ENCODE measurements around the gene NFKBIB.
A peak's percentile ranks its signal among the peaks of the same experiment; 100 is the strongest.

The NFKBIB gene

GRCh38 chr19:38899447-38900201 is at the start of gene NFKBIB, which contains the start of gene SIRT2:
NFKBIB (plus strand) TSS chr19:38899969; CDS start chr19:38900033, 64 bp downstream.
SIRT2 (minus strand) TSS chr19:38899618; CDS start chr19:38899521, 97 bp downstream.
- Histone ChIP-seq H3K4me2 (ENCODE audit: low read length) (peak within 1 kb of the TSS; percentile 100), H3K27ac (ENCODE audit: low read length) (peak within 1 kb of the TSS; percentile 47), H3K4me3 (ENCODE audit: low read length) (peak within 1 kb of the TSS; percentile 89), H4K20me1 (ENCODE audit: insufficient read depth, low read length) (no peaks in the 10 kb centered on the region), H3K9me3 (ENCODE audit: insufficient read depth, low read length) (no peaks in the 10 kb centered on the region), H3K9ac (ENCODE audit: low read length) (peak within 1 kb of the TSS; percentile 87), H3K4me1 (ENCODE audit: low read length) (peaks cover 13% of the 10 kb centered on the region), H3K36me3 (replicated peaks; ENCODE audit: low read depth, low read length) (peaks cover 12% of the 10 kb centered on the region), H2AFZ (ENCODE audit: low read depth, low read length) (peak within 1 kb of the TSS; percentile 78), H3K79me2 (ENCODE audit: low read length) (peaks cover 37% of the 10 kb centered on the region), H3K27me3 (ENCODE audit: low read depth, low read length) (no peaks in the 10 kb centered on the region)
- TF ChIP-seq EZH2phosphoT487 (IDR thresholded peaks at IDR 0.05; ENCODE audit: low read depth) (no peak), CTCF (IDR thresholded peaks at IDR 0.05; ENCODE audit: low read depth, low read length) (no peak)

GRCh38 chr19:38850436-38850975 is 49.3 kb upstream of the NFKBIB start:
- H3K27ac ChIP-seq (ENCODE audit: low read length): peak overlapping the region; percentile 93
- no peak overlapping the region for H2AFZ ChIP-seq (ENCODE audit: low read depth, low read length)
- peak overlapping the region; percentile 96 for H3K4me2 ChIP-seq (ENCODE audit: low read length)
- H3K9me3 ChIP-seq (ENCODE audit: insufficient read depth, low read length): no peaks in the 10 kb centered on the region
- H3K27me3 ChIP-seq (ENCODE audit: low read depth, low read length): no peaks in the 10 kb centered on the region
- peaks cover 30% of the 10 kb centered on the region for H3K36me3 ChIP-seq (replicated peaks; ENCODE audit: low read depth, low read length)
- peaks cover 18% of the 10 kb centered on the region for H3K4me1 ChIP-seq (ENCODE audit: low read length)
- peak overlapping the region; percentile 90 for H3K9ac ChIP-seq (ENCODE audit: low read length)
- H3K79me2 ChIP-seq (ENCODE audit: low read length): peaks cover 52% of the 10 kb centered on the region
- peak overlapping the region; percentile 79 for H3K4me3 ChIP-seq (ENCODE audit: low read length)
- TF ChIP-seq EZH2phosphoT487 (IDR thresholded peaks at IDR 0.05; ENCODE audit: low read depth): no peak
- H4K20me1 ChIP-seq (ENCODE audit: insufficient read depth, low read length): peaks cover 27% of the 10 kb centered on the region

- Histone ChIP-seq H4K20me1 (ENCODE audit: insufficient read depth, low read length) (peaks cover 23% of the 10 kb centered on the region), H3K27ac (ENCODE audit: low read length) (peak overlapping the region; percentile 89), H3K9me3 (ENCODE audit: insufficient read depth, low read length) (no peaks in the 10 kb centered on the region), H3K4me2 (ENCODE audit: low read length) (peak overlapping the region; percentile 96), H3K79me2 (ENCODE audit: low read length) (peaks cover 46% of the 10 kb centered on the region), H3K4me3 (ENCODE audit: low read length) (peak overlapping the region; percentile 79), H3K36me3 (replicated peaks; ENCODE audit: low read depth, low read length) (peaks cover 24% of the 10 kb centered on the region), H3K4me1 (ENCODE audit: low read length) (peaks cover 18% of the 10 kb centered on the region), H3K9ac (ENCODE audit: low read length) (peak overlapping the region; percentile 90), H3K27me3 (ENCODE audit: low read depth, low read length) (no peaks in the 10 kb centered on the region), H2AFZ (ENCODE audit: low read depth, low read length) (no peak overlapping the region)
- TF ChIP-seq CTCF (IDR thresholded peaks at IDR 0.05; ENCODE audit: low read depth, low read length): no peak
- no peak for TF ChIP-seq EZH2phosphoT487 (IDR thresholded peaks at IDR 0.05; ENCODE audit: low read depth)
These were observed 48.7 kb upstream of the NFKBIB start for GRCh38 chr19:38850976-38851621.

GRCh38 chr19:38851622-38852230 is 48.0 kb upstream of the NFKBIB start:
- TF ChIP-seq CTCF (IDR thresholded peaks at IDR 0.05; ENCODE audit: low read depth, low read length): no peak
- no peak for TF ChIP-seq EZH2phosphoT487 (IDR thresholded peaks at IDR 0.05; ENCODE audit: low read depth)
- peak overlapping the region; percentile 87 for H3K4me3 ChIP-seq (ENCODE audit: low read length)
- peak overlapping the region; percentile 96 for H3K4me2 ChIP-seq (ENCODE audit: low read length)
- H3K9me3 ChIP-seq (ENCODE audit: insufficient read depth, low read length): peaks cover 5% of the 10 kb centered on the region; the same call in 1 of the 2 replicates
- no peak overlapping the region for H2AFZ ChIP-seq (ENCODE audit: low read depth, low read length)
- peaks cover 20% of the 10 kb centered on the region for H3K4me1 ChIP-seq (ENCODE audit: low read length)
- H3K9ac ChIP-seq (ENCODE audit: low read length): peak overlapping the region; percentile 92
- H3K36me3 ChIP-seq (replicated peaks; ENCODE audit: low read depth, low read length): peaks cover 21% of the 10 kb centered on the region
- H3K27ac ChIP-seq (ENCODE audit: low read length): peak overlapping the region; percentile 89
- H4K20me1 ChIP-seq (ENCODE audit: insufficient read depth, low read length): peaks cover 21% of the 10 kb centered on the region
- no peaks in the 10 kb centered on the region for H3K27me3 ChIP-seq (ENCODE audit: low read depth, low read length)
- peaks cover 40% of the 10 kb centered on the region for H3K79me2 ChIP-seq (ENCODE audit: low read length)
